GM21526 (cell line): ENCODE data around the gene TMEM170A.
A peak's percentile ranks its signal among the peaks of the same experiment; 100 is the strongest.

Experiments used
- ATAC-seq: cut with Tn5 transposase; IDR thresholded peaks from one replicate; pipeline ENCODE4 v1.9.1; 2021; ENCODE audit warnings: moderate library complexity; ENCODE audit not compliant: unreplicated experiment, low FRiP score

TMEM170A gene

GRCh38 chr16:75482434-75483205 is 18.1 kb upstream of the TMEM170A start:
- no peak for ATAC-seq

GRCh38 chr16:75481475-75481874 is 17.0 kb upstream of the TMEM170A start:
- ATAC-seq = no peak

GRCh38 chr16:75479421-75479990 is 15.0 kb upstream of the TMEM170A start:
- ATAC-seq = no peak

- no peak for ATAC-seq
Measured at GRCh38 chr16:75478480-75479345, 14.2 kb upstream of the TMEM170A start.

- ATAC-seq = no peak
Measured at GRCh38 chr16:75477680-75478473, 13.4 kb upstream of the TMEM170A start.

- no peak for ATAC-seq
Measured at GRCh38 chr16:75476817-75477216, 12.3 kb upstream of the TMEM170A start.

- ATAC-seq = no peak
Measured at GRCh38 chr16:75475420-75475847, 10.9 kb upstream of the TMEM170A start.

GRCh38 chr16:75472908-75473877 is 8.7 kb upstream of the TMEM170A start:
- ATAC-seq = no peak

GRCh38 chr16:75471723-75472633 is 7.5 kb upstream of the TMEM170A start:
- no peak for ATAC-seq

- ATAC-seq = no peak
Measured at GRCh38 chr16:75466760-75467159, 2.3 kb upstream of the TMEM170A start.

GRCh38 chr16:75463389-75464121 is 934 bp downstream of the TMEM170A start:
- peak; percentile 16 for ATAC-seq

GRCh38 chr16:75462806-75463205 is 1.7 kb downstream of the TMEM170A start:
- ATAC-seq = peak; percentile 29

GRCh38 chr16:75461575-75461974 is 2.9 kb downstream of the TMEM170A start:
- no peak for ATAC-seq

GRCh38 chr16:75460446-75460845 is 4.0 kb downstream of the TMEM170A start:
- no peak for ATAC-seq

GRCh38 chr16:75459691-75460090 is 4.8 kb downstream of the TMEM170A start:
- ATAC-seq = no peak

- ATAC-seq = no peak
Measured at GRCh38 chr16:75458439-75458838, 6.0 kb downstream of the TMEM170A start.

GRCh38 chr16:75458029-75458428 is 6.5 kb downstream of the TMEM170A start:
- ATAC-seq = no peak
